Measurements from ENCODE around the gene IRX4.

The IRX4 gene

GRCh38 chr5:1834022-1834551 lies 48.6 kb downstream of the IRX4 start:
- no peak for DNase-seq

GRCh38 chr5:1833264-1834021 lies 49.3 kb downstream of the IRX4 start:
- no peak for DNase-seq

- DNase-seq, result no peak
Observed at GRCh38 chr5:1832511-1833250, 50.0 kb downstream of the IRX4 start.

- no peak for DNase-seq
Observed at GRCh38 chr5:1831677-1832313, 50.9 kb downstream of the IRX4 start.

- DNase-seq, result no peak
Observed at GRCh38 chr5:1831257-1831656, 51.5 kb downstream of the IRX4 start.

- no peak for DNase-seq
Observed at GRCh38 chr5:1830571-1831228, 52.0 kb downstream of the IRX4 start.

GRCh38 chr5:1827886-1828397 lies 54.8 kb downstream of the IRX4 start:
- DNase-seq, result no peak

All from NCI-H1092 treated with DMSO at 0.1 percent for 48 hours (cell line).